Stimulated activated CD8-positive, alpha-beta memory T cell treated with anti-CD3 and anti-CD28 coated beads, Interleukin-15, amount 100 ng/mL, for 1 hour (primary cell): ENCODE results near the gene RANBP17.

ENCODE experiments used
- DNase-seq: peaks from one replicate; pipeline ENCODE4 v3.0.0-alpha.2; 2020; ENCODE audit warnings: low read depth

The RANBP17 gene

GRCh38 chr5:171299851-171300250 is 438.0 kb downstream of the RANBP17 start:
- no peak for DNase-seq

GRCh38 chr5:171300358-171300757 is 438.5 kb downstream of the RANBP17 start:
- no peak for DNase-seq

- DNase-seq: no peak
Measured at GRCh38 chr5:171306166-171306565, 444.3 kb downstream of the RANBP17 start.

- no peak for DNase-seq
Measured at GRCh38 chr5:171306781-171307591, 445.2 kb downstream of the RANBP17 start.

- no peak for DNase-seq
Measured at GRCh38 chr5:171307789-171308452, 446.1 kb downstream of the RANBP17 start.

GRCh38 chr5:171308453-171309275 is 446.8 kb downstream of the RANBP17 start, which contains the start of gene TLX3:
TSS of gene TLX3 (plus strand) at chr5:171309248. CDS start at chr5:171309366, 118 bp downstream.
- no peak for DNase-seq

GRCh38 chr5:171309276-171310211 is 447.7 kb downstream of the RANBP17 start:
- DNase-seq: no peak

GRCh38 chr5:171310212-171310818 is 448.5 kb downstream of the RANBP17 start:
- DNase-seq: no peak

- DNase-seq: no peak
Measured at GRCh38 chr5:171310819-171311321, 449.1 kb downstream of the RANBP17 start.

GRCh38 chr5:171311322-171312077 is 449.7 kb downstream of the RANBP17 start:
- DNase-seq: no peak

- DNase-seq: no peak
Measured at GRCh38 chr5:171312129-171312974, 450.5 kb downstream of the RANBP17 start.

GRCh38 chr5:171313481-171314206 is 451.8 kb downstream of the RANBP17 start:
- no peak for DNase-seq

GRCh38 chr5:171314728-171315385 is 453.0 kb downstream of the RANBP17 start:
- no peak for DNase-seq

- no peak for DNase-seq
Measured at GRCh38 chr5:171315386-171315891, 453.6 kb downstream of the RANBP17 start.

GRCh38 chr5:171315925-171316257 is 454.1 kb downstream of the RANBP17 start:
- no peak for DNase-seq

- no peak for DNase-seq
Measured at GRCh38 chr5:171316258-171317121, 454.7 kb downstream of the RANBP17 start.

- DNase-seq: no peak
Measured at GRCh38 chr5:171317230-171317629, 455.4 kb downstream of the RANBP17 start.
